Neural cell (in vitro differentiated cells): ENCODE results near the gene ZP4. TPM values are rescaled to one million over a fixed set of nuclear protein-coding genes. Genes with fewer than 3 reads are reported as not detected.
A peak's percentile ranks its signal among the peaks of the same experiment; 100 is the strongest.

ENCODE experiments used
- H2AFZ ChIP-seq: fragments of 200-600, 300-800 bp; sonication (generic), shearing (Covaris generic); 2 replicates; pipeline ENCODE4 v1.6.0; 2014; ENCODE audit warnings: low read depth, mild to moderate bottlenecking, antibody characterized with exemption, low read length, moderate library complexity
- H3F3A ChIP-seq: fragments of 200-600 bp; shearing (Covaris generic); 2 replicates; pipeline ENCODE4 v1.6.1; 2016; ENCODE audit warnings: mild to moderate bottlenecking, moderate library complexity, mixed read lengths, antibody characterized with exemption, low read length; ENCODE audit not compliant: insufficient read depth, poor library complexity, severe bottlenecking
- H3K27ac ChIP-seq: fragments of 200-600, 300-800 bp; sonication (generic), shearing (Covaris generic); 2 replicates; pipeline ENCODE4 v1.5.1; 2014; ENCODE audit warnings: mild to moderate bottlenecking, low read length, moderate library complexity
- H3K27me3 ChIP-seq: fragments of 300-800, 200-600 bp; sonication (generic), shearing (Covaris generic); 2 replicates; pipeline ENCODE4 v1.6.0; 2014; ENCODE audit warnings: mild to moderate bottlenecking, low read depth, low read length, moderate library complexity; ENCODE audit not compliant: insufficient read depth
- H3K36me3 ChIP-seq: fragments of 300-800, 200-600 bp; sonication (generic), shearing (Covaris generic); 2 replicates; pipeline ENCODE4 v1.5.1; 2014; ENCODE audit warnings: mild to moderate bottlenecking, antibody characterized with exemption, low read length, moderate library complexity; ENCODE audit not compliant: insufficient read depth
- H3K4me2 ChIP-seq: fragments of 300-800, 200-600 bp; sonication (generic), shearing (Covaris generic); 2 replicates; pipeline ENCODE4 v1.6.0; 2014; ENCODE audit warnings: mild to moderate bottlenecking, low read length
- H3K4me3 ChIP-seq: fragments of 300-800, 200-600 bp; sonication (generic), shearing (Covaris generic); 2 replicates; pipeline ENCODE4 v1.5.1; 2014; ENCODE audit warnings: mild to moderate bottlenecking, low read length, moderate library complexity
- H3K79me2 ChIP-seq: fragments of 200-600 bp; shearing (Covaris generic); replicated peaks from 2 replicates; pipeline ENCODE4 v1.6.0; 2014; ENCODE audit warnings: mild to moderate bottlenecking, low read length, moderate library complexity; ENCODE audit not compliant: insufficient read depth
- H3K9ac ChIP-seq: fragments of 300-800, 200-600 bp; sonication (generic), shearing (Covaris generic); 2 replicates; pipeline ENCODE4 v1.6.1; 2016; ENCODE audit warnings: mild to moderate bottlenecking, low read length, mixed read lengths
- H3K9me2 ChIP-seq: fragments of 200-600 bp; shearing (Covaris generic); 2 replicates; pipeline ENCODE4 v1.6.1; 2016; ENCODE audit warnings: mild to moderate bottlenecking, low read length, mixed read lengths; ENCODE audit not compliant: insufficient read depth
- H3K9me3 ChIP-seq: fragments of 200-600, 300-800 bp; sonication (generic), shearing (Covaris generic); 2 replicates; pipeline ENCODE4 v1.6.1; 2016; ENCODE audit warnings: mild to moderate bottlenecking, mixed run types, low read length, moderate library complexity, mixed read lengths
- H4K20me1 ChIP-seq: fragments of 200-600 bp; shearing (Covaris generic); 2 replicates; pipeline ENCODE4 v1.6.1; 2016; ENCODE audit warnings: mild to moderate bottlenecking, mixed run types; ENCODE audit not compliant: insufficient read depth
- CTCF ChIP-seq: fragments of 450-650 bp; IDR thresholded peaks from 2 replicates; pipeline ENCODE4 v1.5.1; 2014; ENCODE audit warnings: antibody characterized with exemption, mild to moderate bottlenecking, moderate library complexity; ENCODE audit not compliant: poor library complexity, severe bottlenecking
- EP300 ChIP-seq: fragments of 450-650 bp; conservative IDR thresholded peaks from 2 replicates; pipeline ENCODE4 v1.6.1; 2014; ENCODE audit warnings: antibody characterized with exemption, mild to moderate bottlenecking, moderate library complexity; ENCODE audit not compliant: poor library complexity, severe bottlenecking
- EZH2 ChIP-seq: fragments of 200-600, 300-800 bp; shearing (Covaris generic), sonication (generic); IDR thresholded peaks from 2 replicates; pipeline ENCODE4 v1.6.1; 2014; ENCODE audit warnings: antibody characterized with exemption, low read length, borderline replicate concordance, mild to moderate bottlenecking; ENCODE audit not compliant: insufficient read depth, poor library complexity, severe bottlenecking
- MXI1 ChIP-seq: fragments of 450-650 bp; conservative IDR thresholded peaks from 2 replicates; pipeline ENCODE4 v1.6.1; 2014; ENCODE audit warnings: antibody characterized with exemption, mild to moderate bottlenecking; ENCODE audit not compliant: poor library complexity, severe bottlenecking
- POLR2AphosphoS5 ChIP-seq: IDR thresholded peaks from 2 replicates; pipeline ENCODE4 v1.6.1; 2012
- RAD21 ChIP-seq: fragments of 450-650 bp; conservative IDR thresholded peaks from 2 replicates; pipeline ENCODE4 v1.6.1; 2014; ENCODE audit warnings: antibody characterized with exemption, mild to moderate bottlenecking, moderate library complexity
- REST ChIP-seq: IDR thresholded peaks from 2 replicates; pipeline ENCODE4 v1.6.1; 2012; ENCODE audit warnings: borderline replicate concordance
- SMC3 ChIP-seq: fragments of 450-650 bp; conservative IDR thresholded peaks from 2 replicates; pipeline ENCODE4 v1.6.1; 2014; ENCODE audit warnings: antibody characterized with exemption, mild to moderate bottlenecking, moderate library complexity; ENCODE audit not compliant: poor library complexity
- TAF1 ChIP-seq: IDR thresholded peaks from 2 replicates; pipeline ENCODE4 v1.6.1; 2012; ENCODE audit warnings: low read depth
- polyA plus RNA-seq: library from polyadenylated mRNA; depleted of rRNA; stranded (reverse); fragments of >200 nt; gene quantifications from 2 replicates; pipeline ENCODE4 v1.2.3, GENCODE V29; 2014

ZP4 gene
- polyA plus RNA-seq, 1 donor from 2014 or later, result not detected

- H2AFZ ChIP-seq, result no peak overlapping the region
- no peaks in the 10 kb centered on the region for H3K9me2 ChIP-seq
- no peaks in the 10 kb centered on the region for H3K79me2 ChIP-seq
- no peaks in the 10 kb centered on the region for H3K9me3 ChIP-seq
- no peak overlapping the region for H3K4me3 ChIP-seq
- H3K4me2 ChIP-seq, result no peak overlapping the region
- no peaks in the 10 kb centered on the region for H3K36me3 ChIP-seq
- H3F3A ChIP-seq, result no peaks in the 10 kb centered on the region
- TF ChIP-seq POLR2AphosphoS5 (no peak), EP300 (no peak), MXI1 (no peak), TAF1 (no peak), SMC3 (no peak)
- H3K9ac ChIP-seq, result no peak overlapping the region
- no peaks in the 10 kb centered on the region for H4K20me1 ChIP-seq
- H3K27me3 ChIP-seq, result no peaks in the 10 kb centered on the region
- no peak overlapping the region for H3K27ac ChIP-seq
These were observed 12.4 kb upstream of the ZP4 start for GRCh38 chr1:237902960-237903743.

- H3K4me2 ChIP-seq, result no peak overlapping the region
- no peaks in the 10 kb centered on the region for H3K79me2 ChIP-seq
- no peaks in the 10 kb centered on the region for H3K36me3 ChIP-seq
- H3K9me2 ChIP-seq, result no peaks in the 10 kb centered on the region
- no peaks in the 10 kb centered on the region for H3K9me3 ChIP-seq
- H4K20me1 ChIP-seq, result no peaks in the 10 kb centered on the region
- no peak overlapping the region for H3K27ac ChIP-seq
- no peak overlapping the region for H2AFZ ChIP-seq
- H3F3A ChIP-seq, result no peaks in the 10 kb centered on the region
- H3K27me3 ChIP-seq, result no peaks in the 10 kb centered on the region
- no peak overlapping the region for H3K9ac ChIP-seq
- TF ChIP-seq SMC3, result no peak
- TF ChIP-seq CTCF, result peak; percentile 58
- peak; percentile 33 for TF ChIP-seq RAD21
- no peak overlapping the region for H3K4me3 ChIP-seq
These were observed 10.7 kb upstream of the ZP4 start for GRCh38 chr1:237901299-237901934.

DNA sequence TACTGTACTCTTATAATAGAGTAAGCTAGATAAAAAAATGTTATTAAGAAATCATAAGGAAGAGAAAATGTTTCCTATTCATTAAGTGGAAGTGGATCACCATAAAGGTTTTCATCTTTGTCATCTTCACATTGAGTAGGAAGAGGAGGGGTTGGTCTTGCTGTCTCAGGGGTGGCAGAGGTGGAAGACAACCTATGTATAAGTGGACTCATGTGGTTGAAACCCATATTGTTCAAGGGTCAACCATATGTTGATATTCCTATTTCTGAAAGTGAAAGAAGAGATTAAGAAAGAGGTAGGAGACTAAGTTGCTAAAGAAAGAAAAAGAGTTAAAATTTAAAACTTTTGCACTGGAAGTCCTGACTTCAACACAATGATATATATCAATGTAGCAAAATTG is 4.9 kb upstream of the ZP4 start:
- no peaks in the 10 kb centered on the region for H3K36me3 ChIP-seq
- no peak overlapping the region for H3K4me3 ChIP-seq
- no peak overlapping the region for H3K9ac ChIP-seq
- H3K9me2 ChIP-seq, result no peaks in the 10 kb centered on the region
- no peaks in the 10 kb centered on the region for H4K20me1 ChIP-seq
- H2AFZ ChIP-seq, result no peak overlapping the region
- H3K9me3 ChIP-seq, result no peaks in the 10 kb centered on the region
- no peaks in the 10 kb centered on the region for H3F3A ChIP-seq
- H3K27ac ChIP-seq, result no peak overlapping the region
- H3K27me3 ChIP-seq, result no peaks in the 10 kb centered on the region
- no peak overlapping the region for H3K4me2 ChIP-seq
- TF ChIP-seq EP300 (no peak), SMC3 (no peak), MXI1 (no peak), TAF1 (no peak), EZH2 (no peak), CTCF (no peak), RAD21 (no peak), REST (no peak), POLR2AphosphoS5 (no peak)
- no peaks in the 10 kb centered on the region for H3K79me2 ChIP-seq
